GM12878 (cell line): ENCODE data around the gene PRMT7. TPM values are rescaled to one million over a fixed set of nuclear protein-coding genes. Genes with fewer than 3 reads are reported as not detected.

Source experiments
- ATAC-seq: fragments of 200-7000 bp; cut with Tn5 transposase; 3 replicates; pipeline ENCODE4 v1.9.1; 2020; ENCODE audit warnings: mild to moderate bottlenecking, moderate library complexity
- BruUV-seq: library from RNA; stranded (reverse); fragments of 400-500 nt; replicated peaks from 2 replicates; lab custom pipeline; 2021; lab: Mats Ljungman, UMichigan
- CTCF ChIA-PET: fragments of 300-600 bp; sonication (Branson Sonifier 250); formaldehyde crosslinking; extraction: SDS; loops from one replicate; lab custom pipeline; 2021; ENCODE audit warnings: inconsistent platforms; lab: Yijun Ruan, JAX
- POLR2A ChIA-PET: fragments of 350-600 bp; formaldehyde crosslinking; extraction: SDS; loops from one replicate; lab custom pipeline; 2021; ENCODE audit warnings: inconsistent platforms; lab: Charles Lee
- RAD21 ChIA-PET: fragments of 300-600 bp; sonication (Branson Sonifier 250); formaldehyde crosslinking; loops from one replicate; lab custom pipeline; 2023; ENCODE audit warnings: antibody characterized with exemption; ENCODE audit not compliant: unreplicated experiment; lab: Charles Lee
- SMC1A ChIA-PET: fragments of 300-600 bp; sonication (Branson Sonifier 250); formaldehyde crosslinking; loops from one replicate; lab custom pipeline; 2023; ENCODE audit not compliant: unreplicated experiment, uncharacterized antibody; lab: Charles Lee
- DNase-seq: peaks from one replicate; pipeline ENCODE4 v3.0.0-alpha.2; 2011; ENCODE audit warnings: low read depth, low spot score
- FAIRE-seq: peaks from 3 replicates; lab custom pipeline; 2011; peaks lifted over from hg19 to GRCh38; lab: Jason Lieb, UNC
- H2AFZ ChIP-seq: 2 replicates; pipeline ENCODE4 v1.6.0; 2011; ENCODE audit warnings: low read depth, low read length, control low read depth; ENCODE audit not compliant: control insufficient read depth
- H3K27ac ChIP-seq: 2 replicates; pipeline ENCODE4 v1.5.1; 2011; ENCODE audit warnings: control low read depth; ENCODE audit not compliant: control insufficient read depth, insufficient read depth
- H3K27me3 ChIP-seq, 2 experiments: replicated peaks in 1 of 2; 2 replicates each; pipeline versions ENCODE4 v1.6.0 to v1.6.1; 2011; ENCODE audit warnings: low read length in 1 of 2; ENCODE audit not compliant: control insufficient read depth in 2 of 2, insufficient read depth in 2 of 2
- H3K36me3 ChIP-seq, 2 experiments: 2 replicates each; pipeline ENCODE4 v1.5.1; 2011; ENCODE audit warnings: low read length in 1 of 2; ENCODE audit not compliant: control insufficient read depth in 2 of 2, insufficient read depth in 2 of 2
- H3K4me1 ChIP-seq: 2 replicates; pipeline ENCODE4 v1.6.1; 2011; ENCODE audit warnings: mild to moderate bottlenecking, low read length, moderate library complexity, mixed read lengths; ENCODE audit not compliant: control insufficient read depth, insufficient read depth
- H3K4me2 ChIP-seq: 2 replicates; pipeline ENCODE4 v1.6.0; 2011; ENCODE audit warnings: control low read depth; ENCODE audit not compliant: control insufficient read depth, insufficient read depth
- H3K4me3 ChIP-seq: fragments of 200-600 bp; sonication (generic); 2 replicates; pipeline ENCODE4 v1.5.1; 2016
- H3K79me2 ChIP-seq: 2 replicates; pipeline ENCODE4 v1.6.0; 2011; ENCODE audit warnings: low read length; ENCODE audit not compliant: control insufficient read depth, insufficient read depth
- H3K9ac ChIP-seq: 2 replicates; pipeline ENCODE4 v1.8.0; 2011; ENCODE audit warnings: low read length, control low read depth, mixed read lengths; ENCODE audit not compliant: control insufficient read depth, insufficient read depth
- H3K9me3 ChIP-seq: replicated peaks from 3 replicates; pipeline ENCODE4 v1.5.1; 2011; ENCODE audit warnings: mild to moderate bottlenecking, low read length; ENCODE audit not compliant: control insufficient read depth, insufficient read depth
- H4K20me1 ChIP-seq: 2 replicates; pipeline ENCODE4 v1.6.0; 2011; ENCODE audit not compliant: control insufficient read depth, insufficient read depth
- ATF7 ChIP-seq: fragments of 450-650 bp; IDR thresholded peaks from 2 replicates; pipeline ENCODE4 v1.6.1; 2016; ENCODE audit warnings: low read depth, mild to moderate bottlenecking
- BACH1 ChIP-seq: fragments of 450-650 bp; IDR thresholded peaks from 2 replicates; pipeline ENCODE4 v1.6.1; 2017; ENCODE audit warnings: mild to moderate bottlenecking, borderline replicate concordance
- BRCA1 ChIP-seq: IDR thresholded peaks from 2 replicates; pipeline ENCODE4 v1.6.1; 2011; ENCODE audit warnings: low read depth, low read length, improper control_type of control experiment
- CEBPB ChIP-seq, 2 experiments: fragments of 150-350 bp in 1 of 2; IDR thresholded peaks; 2 replicates each; pipeline ENCODE4 v1.6.1; 2012 to 2014; ENCODE audit warnings: low read depth in 2 of 2, low read length in 2 of 2, borderline replicate concordance in 1 of 2, inconsistent platforms in 1 of 2
- CHD4 ChIP-seq: fragments of 200-600 bp; sonication (generic); IDR thresholded peaks from 2 replicates; pipeline ENCODE4 v1.6.1; 2016; ENCODE audit warnings: mild to moderate bottlenecking
- FOS ChIP-seq: IDR thresholded peaks from 3 replicates; pipeline ENCODE4 v1.6.1; 2011; ENCODE audit warnings: borderline replicate concordance; ENCODE audit not compliant: insufficient read length; ENCODE audit errors: extremely low read depth
- JUND ChIP-seq: IDR thresholded peaks from 2 replicates; pipeline ENCODE4 v1.6.1; 2012; ENCODE audit warnings: low read depth, mild to moderate bottlenecking, low read length, improper control_type of control experiment, moderate library complexity
- NFYA ChIP-seq: IDR thresholded peaks from 2 replicates; pipeline ENCODE4 v1.6.1; 2011; ENCODE audit warnings: low read depth, mild to moderate bottlenecking, low read length, improper control_type of control experiment, borderline replicate concordance
- PAX5 ChIP-seq: IDR thresholded peaks from 2 replicates; pipeline ENCODE4 v1.6.1; 2011; ENCODE audit warnings: low read depth, low read length, borderline replicate concordance
- RB1 ChIP-seq: fragments of 450-650 bp; formaldehyde crosslinking; IDR thresholded peaks from 2 replicates; pipeline ENCODE4 v1.6.1; 2017; ENCODE audit warnings: mild to moderate bottlenecking, borderline replicate concordance
- RELA ChIP-seq: fragments of 450-650 bp; IDR thresholded peaks from 2 replicates; pipeline ENCODE4 v1.8.0; 2014; ENCODE audit warnings: borderline replicate concordance; ENCODE audit not compliant: partially characterized antibody
- SP1 ChIP-seq: IDR thresholded peaks from one replicate; pipeline ENCODE4 v1.6.1; 2011; ENCODE audit warnings: low read depth, low read length
- SUZ12 ChIP-seq: fragments of 200-600 bp; sonication (generic); IDR thresholded peaks from one replicate; pipeline ENCODE4 v1.6.1; 2018; ENCODE audit warnings: antibody characterized with exemption, mild to moderate bottlenecking; ENCODE audit not compliant: unreplicated experiment
- ZNF207 ChIP-seq: fragments of 450-650 bp; IDR thresholded peaks from 2 replicates; pipeline ENCODE4 v1.6.1; 2014; ENCODE audit warnings: antibody characterized with exemption, mild to moderate bottlenecking, borderline replicate concordance
- ZNF274 ChIP-seq: IDR thresholded peaks from one replicate; pipeline ENCODE4 v1.8.0; 2011; ENCODE audit not compliant: insufficient read length, insufficient read depth
- ZNF622 ChIP-seq: fragments of 450-650 bp; IDR thresholded peaks from 2 replicates; pipeline ENCODE4 v1.6.1; 2017; ENCODE audit warnings: mild to moderate bottlenecking, inconsistent platforms
- WGBS: methylation state at CpG from one replicate; pipeline ENCODE4 v1.1.6; 2016; ENCODE audit warnings: low lambda C conversion rate; ENCODE audit not compliant: insufficient replicate concordance, insufficient coverage; ENCODE audit errors: missing lambda C conversion rate; 5-methylcytosine and 5-hydroxymethylcytosine counted together
- in situ Hi-C: fragments of 300-500 bp; cut with MboI; formaldehyde crosslinking; loops from 9 replicates; pipeline ENCODE4 v1.14.3; 2018; ENCODE audit warnings: mixed read lengths
- intact Hi-C: fragments of 100-400 bp; cut with micrococcal nuclease; formaldehyde crosslinking; loops from one replicate; pipeline ENCODE4 v1.14.2; 2022; ENCODE audit not compliant: unreplicated experiment
- polyA plus RNA-seq, 11 experiments: library from polyadenylated mRNA; depleted of rRNA in 4 of 11; unstranded in 6 of 11; stranded (reverse) in 5 of 11; fragments of >200 nt; fragmentation: Nextera tagmentation in 4 of 11; fragmentation: Illumina TruSeq in 1 of 11; extraction: Ambion mirVana in 4 of 11; extraction: Trizol in 1 of 11; gene quantifications; 1 replicate in 1 of 11; 2 replicates in 10 of 11; pipeline versions ENCODE4 v1.2.1 to v1.2.3, GENCODE V29; 2011 to 2016; ENCODE audit warnings: inconsistent platforms in 2 of 11, missing spikeins in 2 of 11, low read depth in 1 of 11
- total RNA-seq, 4 experiments: library from RNA; depleted of rRNA in 3 of 4; stranded (reverse); fragments of >200 nt in 3 of 4; fragmentation: Illumina TruSeq in 1 of 4; extraction: Trizol in 1 of 4; gene quantifications; 2 replicates each; pipeline versions ENCODE4 v1.2.1 to v1.2.3, GENCODE V29; 2013 to 2021
- TF ChIP-seq, protein P1 (sequence below): IDR thresholded peaks from 2 replicates; pipeline ENCODE4 v1.6.1; 2012; ENCODE audit warnings: low read depth, low read length, improper control_type of control experiment

The PRMT7 gene
- total and polyA plus RNA-seq, 10 of the 15 experiments (the other 5 are each of a cell fraction or from before 2014, with no cell fraction given): 5.1 to 56.1 (median 42.0) TPM

DNA sequence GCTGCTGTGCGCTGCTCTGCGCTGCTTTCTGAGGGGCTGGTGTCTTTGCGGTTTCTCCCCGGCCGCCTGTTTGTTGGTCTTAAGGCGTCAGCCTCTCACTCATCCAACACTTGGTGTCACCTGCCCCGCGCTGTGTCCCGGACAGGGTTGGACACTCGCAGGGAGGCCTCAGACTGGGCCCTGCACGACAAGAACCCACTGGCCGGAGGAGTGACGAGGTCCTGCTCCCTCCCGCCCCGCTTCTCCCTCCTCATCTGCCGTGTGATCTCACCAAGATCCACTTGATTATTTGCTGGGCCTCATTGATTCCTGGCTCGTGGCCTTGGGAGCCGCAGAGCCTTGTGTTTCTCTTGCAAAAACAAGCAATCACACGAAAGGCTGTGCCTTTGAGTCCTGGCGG is 56.6 kb downstream of the PRMT7 start:
- Histone ChIP-seq H3K4me3 (no peak overlapping the region), H3K4me1 (peaks cover 42% of the 10 kb centered on the region), H3K36me3 (no peaks in the 10 kb centered on the region), H3K27ac (no peak overlapping the region), H3K4me2 (no peak overlapping the region), H4K20me1 (no peaks in the 10 kb centered on the region), H2AFZ (no peak overlapping the region), H3K79me2 (no peaks in the 10 kb centered on the region), H3K27me3 (no peaks in the 10 kb centered on the region; a peak in 1 of 4 replicates)
- ChIA-PET RAD21 (interaction anchor here (0.8 to 2.1 kb wide), 3 partner anchors 17 to 104 kb away, joined by 5 to 7 read pairs (median 6); partner anchors contain the start of gene SLC7A6), SMC1A (interaction anchor here (1.0 to 1.3 kb wide), 2 partner anchors 77 to 154 kb away, joined by 3 to 6 read pairs; no protein-coding TSS in a partner anchor), POLR2A (interaction anchor here (1.1 kb wide), 1 partner anchor 126 kb away, joined by 3 read pairs; no protein-coding TSS in a partner anchor), CTCF (interaction anchor here (1.5 to 9.1 kb wide), 5 partner anchors 8 to 154 kb away, joined by 3 to 77 read pairs (median 8); no protein-coding TSS in a partner anchor)
- FAIRE-seq: no peak
- 84% methylated on average over 15 of the region's 20 CpGs for WGBS
- ATAC-seq: no peak
- in situ Hi-C loops: no loop called here
- DNase-seq: no peak
- BruUV-seq: no TSS peak
- intact Hi-C loops: loop anchor here (5.0 kb wide), 1 partner anchor 80 kb away; the partner anchor contains the start of gene SMPD3
- no peak for TF ChIP-seq FOS
- TF ChIP-seq ATF7: no peak
- TF ChIP-seq PAX5: no peak
- no peak for TF ChIP-seq RELA
- TF ChIP-seq BACH1: no peak
- TF ChIP-seq SP1: no peak
- TF ChIP-seq BRCA1: no peak
- no peak for TF ChIP-seq ZNF274
- no peak for TF ChIP-seq NFYA
- TF ChIP-seq ZNF622: no peak
- no peak for TF ChIP-seq ZNF207
- TF ChIP-seq, protein P1, sequence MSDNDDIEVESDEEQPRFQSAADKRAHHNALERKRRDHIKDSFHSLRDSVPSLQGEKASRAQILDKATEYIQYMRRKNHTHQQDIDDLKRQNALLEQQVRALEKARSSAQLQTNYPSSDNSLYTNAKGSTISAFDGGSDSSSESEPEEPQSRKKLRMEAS: no peak
- no peak for TF ChIP-seq SUZ12
- no peak for TF ChIP-seq CHD4
- TF ChIP-seq JUND: no peak
- no peak for TF ChIP-seq RB1
- no peak for TF ChIP-seq CEBPB (IDR thresholded peaks at IDR 0.05; ENCODE audit: borderline replicate concordance in 1 of 2, low read depth in 2 of 2, low read length in 2 of 2)
- TF ChIP-seq, all 136 proteins: peak for 0
- H3K9ac ChIP-seq: no peak overlapping the region
- H3K9me3 ChIP-seq: no peaks in the 10 kb centered on the region
